ENCODE results near the gene SLC25A29.
A peak's percentile ranks its signal among the peaks of the same experiment; 100 is the strongest.

The SLC25A29 gene

DNA sequence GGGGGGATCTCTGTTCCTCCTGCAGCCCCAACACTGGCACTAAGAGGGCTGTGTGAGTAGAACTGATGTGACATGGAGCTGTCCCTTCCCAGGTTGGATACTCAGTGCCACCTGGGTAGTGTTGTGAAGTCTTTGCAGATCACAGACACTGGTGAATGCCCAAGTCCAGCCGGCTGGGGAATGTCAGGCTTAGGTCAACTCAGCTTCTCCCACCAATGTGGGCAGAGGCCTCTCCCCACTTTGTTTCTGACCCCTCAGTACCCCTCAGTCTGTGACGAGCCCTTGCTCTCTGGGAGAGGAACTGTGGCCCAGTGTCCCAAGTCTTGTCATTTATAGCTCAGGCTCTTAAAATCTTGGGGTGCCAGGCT lies 11.3 kb downstream of the SLC25A29 start:
- H3K9me3 ChIP-seq (ENCODE audit: control insufficient read depth, insufficient read depth, low read depth, low read length), result no peaks in the 10 kb centered on the region
- H3K4me3 ChIP-seq (ENCODE audit: low read depth, low read length), result no peak overlapping the region
- TF ChIP-seq ZNF37A (tag by site-specific recombination; IDR thresholded peaks at IDR 0.05) (no peak), YY2 (tag by site-specific recombination; IDR thresholded peaks at IDR 0.05) (no peak), KLF10 (tag by site-specific recombination; IDR thresholded peaks at IDR 0.05) (no peak), ZNF223 (tag by site-specific recombination; IDR thresholded peaks at IDR 0.05) (no peak), ZBTB48 (tag by site-specific recombination; IDR thresholded peaks at IDR 0.05) (no peak)
- TF ChIP-seq, protein P1, sequence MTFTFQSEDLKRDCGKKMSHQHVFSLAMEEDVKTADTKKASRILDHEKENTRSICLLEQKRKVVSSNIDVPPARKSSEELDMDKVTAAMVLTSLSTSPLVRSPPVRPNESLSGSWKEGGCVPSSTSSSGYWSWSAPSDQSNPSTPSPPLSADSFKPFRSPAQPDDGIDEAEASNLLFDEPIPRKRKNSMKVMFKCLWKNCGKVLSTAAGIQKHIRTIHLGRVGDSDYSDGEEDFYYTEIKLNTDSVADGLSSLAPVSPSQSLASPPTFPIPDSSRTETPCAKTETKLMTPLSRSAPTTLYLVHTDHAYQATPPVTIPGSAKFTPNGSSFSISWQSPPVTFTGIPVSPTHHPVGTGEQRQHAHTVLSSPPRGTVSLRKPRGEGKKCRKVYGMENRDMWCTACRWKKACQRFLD (tag by site-specific recombination; IDR thresholded peaks at IDR 0.05), result no peak
- TF ChIP-seq, protein P2, sequence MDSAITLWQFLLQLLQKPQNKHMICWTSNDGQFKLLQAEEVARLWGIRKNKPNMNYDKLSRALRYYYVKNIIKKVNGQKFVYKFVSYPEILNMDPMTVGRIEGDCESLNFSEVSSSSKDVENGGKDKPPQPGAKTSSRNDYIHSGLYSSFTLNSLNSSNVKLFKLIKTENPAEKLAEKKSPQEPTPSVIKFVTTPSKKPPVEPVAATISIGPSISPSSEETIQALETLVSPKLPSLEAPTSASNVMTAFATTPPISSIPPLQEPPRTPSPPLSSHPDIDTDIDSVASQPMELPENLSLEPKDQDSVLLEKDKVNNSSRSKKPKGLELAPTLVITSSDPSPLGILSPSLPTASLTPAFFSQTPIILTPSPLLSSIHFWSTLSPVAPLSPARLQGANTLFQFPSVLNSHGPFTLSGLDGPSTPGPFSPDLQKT (IDR thresholded peaks at IDR 0.05; ENCODE audit: borderline replicate concordance, low read depth, low read length), result no peak
- TF ChIP-seq, protein P3, sequence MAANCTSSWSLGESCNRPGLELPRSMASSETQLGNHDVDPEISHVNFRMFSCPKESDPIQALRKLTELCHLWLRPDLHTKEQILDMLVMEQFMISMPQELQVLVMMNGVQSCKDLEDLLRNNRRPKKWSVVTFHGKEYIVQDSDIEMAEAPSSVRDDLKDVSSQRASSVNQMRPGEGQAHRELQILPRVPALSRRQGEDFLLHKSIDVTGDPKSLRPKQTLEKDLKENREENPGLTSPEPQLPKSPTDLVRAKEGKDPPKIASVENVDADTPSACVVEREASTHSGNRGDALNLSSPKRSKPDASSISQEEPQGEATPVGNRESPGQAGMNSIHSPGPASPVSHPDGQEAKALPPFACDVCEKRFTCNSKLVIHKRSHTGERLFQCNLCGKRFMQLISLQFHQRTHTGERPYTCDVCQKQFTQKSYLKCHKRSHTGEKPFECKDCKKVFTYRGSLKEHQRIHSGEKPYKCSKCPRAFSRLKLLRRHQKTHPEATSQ (tag by site-specific recombination; IDR thresholded peaks at IDR 0.05), result no peak
- POLR2A ChIA-PET, result no interaction called here
- H3K27ac ChIP-seq (ENCODE audit: extremely low read depth, low read depth, low read length), result no peak overlapping the region
- CTCF ChIA-PET, result interaction anchor here (0.6 to 5.8 kb wide), 5 partner anchors 8 to 778 kb away, joined by 3 to 30 read pairs (median 4); no protein-coding TSS in a partner anchor
- peaks cover 0 to 27% of the 10 kb centered on the region in 2 experiments; a peak in 2 of 3 replicates for H3K36me3 ChIP-seq (ENCODE audit: control insufficient read depth in 2 of 2, insufficient read depth in 1 of 2, low read length in 2 of 2)
- no peaks in the 10 kb centered on the region for H3K4me1 ChIP-seq (ENCODE audit: control insufficient read depth, insufficient read depth, low read length)

DNA sequence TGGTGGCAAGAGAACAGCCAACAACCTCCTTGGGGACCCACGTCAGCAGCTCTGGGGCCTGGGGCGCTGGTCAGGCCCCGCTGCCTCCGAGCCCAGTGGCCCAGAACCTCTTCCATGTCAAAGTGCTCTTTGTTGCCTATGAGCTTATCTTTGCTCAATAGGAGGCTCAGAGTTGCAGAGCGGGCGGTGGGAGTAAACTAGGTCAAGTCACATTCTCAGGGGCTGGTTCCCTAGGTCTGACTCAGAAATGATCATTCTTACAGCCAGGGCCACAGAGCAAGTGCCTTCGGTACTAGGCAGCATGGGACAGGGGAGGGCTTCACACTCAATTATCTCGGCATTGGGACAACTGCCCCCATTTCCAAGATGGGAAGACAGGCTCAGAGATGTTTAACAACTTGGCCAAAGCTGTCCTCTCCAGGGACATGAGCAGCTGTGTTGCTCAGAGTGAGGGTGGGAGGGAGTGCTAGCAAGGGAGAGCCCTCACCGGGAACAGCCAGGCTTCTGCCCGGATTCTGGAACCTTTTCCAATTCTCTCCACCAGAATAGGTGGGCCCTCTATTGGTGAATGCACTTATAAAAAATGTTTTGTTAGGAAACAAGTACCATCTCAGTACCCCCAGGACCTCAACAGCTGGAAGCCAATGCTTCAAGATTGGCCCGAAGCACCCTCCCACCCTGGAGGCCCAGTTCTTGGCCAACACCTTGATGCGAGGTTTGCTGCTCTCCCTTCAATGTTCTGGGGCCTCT lies 11.9 kb downstream of the SLC25A29 start:
- CTCF ChIA-PET, result interaction anchor here (0.6 to 5.8 kb wide), 5 partner anchors 8 to 777 kb away, joined by 3 to 30 read pairs (median 4); no protein-coding TSS in a partner anchor
- POLR2A ChIA-PET, result no interaction called here
- H3K36me3 ChIP-seq (ENCODE audit: control insufficient read depth in 2 of 2, insufficient read depth in 1 of 2, low read length in 2 of 2), result peaks cover 0 to 27% of the 10 kb centered on the region in 2 experiments; a peak in 2 of 3 replicates
- TF ChIP-seq, protein P4, sequence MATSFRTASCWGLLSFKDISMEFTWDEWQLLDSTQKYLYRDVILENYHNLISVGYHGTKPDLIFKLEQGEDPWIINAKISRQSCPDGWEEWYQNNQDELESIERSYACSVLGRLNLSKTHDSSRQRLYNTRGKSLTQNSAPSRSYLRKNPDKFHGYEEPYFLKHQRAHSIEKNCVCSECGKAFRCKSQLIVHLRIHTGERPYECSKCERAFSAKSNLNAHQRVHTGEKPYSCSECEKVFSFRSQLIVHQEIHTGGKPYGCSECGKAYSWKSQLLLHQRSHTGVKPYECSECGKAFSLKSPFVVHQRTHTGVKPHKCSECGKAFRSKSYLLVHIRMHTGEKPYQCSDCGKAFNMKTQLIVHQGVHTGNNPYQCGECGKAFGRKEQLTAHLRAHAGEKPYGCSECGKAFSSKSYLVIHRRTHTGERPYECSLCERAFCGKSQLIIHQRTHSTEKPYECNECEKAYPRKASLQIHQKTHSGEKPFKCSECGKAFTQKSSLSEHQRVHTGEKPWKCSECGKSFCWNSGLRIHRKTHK (tag by site-specific recombination; IDR thresholded peaks at IDR 0.05), result no peak
- 0 out of 2 replicates have a peak, but pooled peaks have one; percentile 42 for TF ChIP-seq ZNF341 (tag by site-specific recombination; IDR thresholded peaks at IDR 0.05; ENCODE audit: low read depth)
- no peaks in the 10 kb centered on the region for H3K4me1 ChIP-seq (ENCODE audit: control insufficient read depth, insufficient read depth, low read length)
- no peaks in the 10 kb centered on the region for H3K9me3 ChIP-seq (ENCODE audit: control insufficient read depth, insufficient read depth, low read depth, low read length)
- no peak overlapping the region for H3K4me3 ChIP-seq (ENCODE audit: low read depth, low read length)
- no peak overlapping the region for H3K27ac ChIP-seq (ENCODE audit: extremely low read depth, low read depth, low read length)

DNA sequence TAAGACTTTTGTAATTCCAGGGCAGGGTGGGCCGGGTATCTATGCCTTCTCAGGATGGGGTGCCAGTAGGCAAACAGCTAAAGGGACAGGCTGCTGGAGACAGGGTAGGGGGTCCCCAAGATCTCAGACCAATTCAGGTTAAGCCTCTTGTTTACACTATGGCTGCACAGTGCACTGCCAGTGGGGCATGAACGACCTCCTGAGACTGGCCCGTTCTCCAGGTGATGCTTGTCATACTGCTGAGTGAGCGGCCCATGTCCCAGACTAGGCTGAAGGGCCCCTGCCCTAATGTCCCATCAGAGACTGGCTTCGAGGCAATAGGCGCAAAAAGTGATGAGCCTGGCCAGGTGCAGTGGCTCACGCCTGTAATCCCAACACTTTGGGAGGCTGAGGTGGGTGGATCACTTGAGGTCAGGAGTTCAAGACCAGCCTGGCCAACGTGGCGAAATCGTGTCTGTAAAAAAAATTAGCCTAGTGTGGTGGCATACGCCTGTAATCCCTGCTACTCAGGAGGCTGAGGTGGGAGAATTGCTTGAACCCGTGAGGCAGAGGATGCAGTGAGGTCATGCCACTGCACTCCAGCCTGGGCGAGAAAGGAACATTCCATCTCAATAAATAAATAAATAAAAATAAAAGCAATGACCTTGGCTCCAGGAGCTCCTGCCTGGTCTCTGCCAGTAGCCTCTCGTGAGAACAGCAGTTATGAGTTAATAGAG lies 12.6 kb downstream of the SLC25A29 start:
- Histone ChIP-seq H3K4me1 (ENCODE audit: control insufficient read depth, insufficient read depth, low read length) (no peaks in the 10 kb centered on the region), H3K36me3 (ENCODE audit: control insufficient read depth in 2 of 2, insufficient read depth in 1 of 2, low read length in 2 of 2) (peaks cover 0 to 27% of the 10 kb centered on the region in 2 experiments; a peak in 2 of 3 replicates), H3K4me3 (ENCODE audit: low read depth, low read length) (no peak overlapping the region), H3K27ac (ENCODE audit: extremely low read depth, low read depth, low read length) (no peak overlapping the region), H3K9me3 (ENCODE audit: control insufficient read depth, insufficient read depth, low read depth, low read length) (no peaks in the 10 kb centered on the region)
- ChIA-PET POLR2A (no interaction called here), CTCF (interaction anchor here (1.4 to 5.8 kb wide), 3 partner anchors 8 to 84 kb away, joined by 4 to 30 read pairs (median 6); no protein-coding TSS in a partner anchor)
- TF ChIP-seq ZNF501 (tag by site-specific recombination; IDR thresholded peaks at IDR 0.05) (no peak), ZBTB21 (tag by site-specific recombination; IDR thresholded peaks at IDR 0.05) (no peak), ZNF677 (tag by site-specific recombination; IDR thresholded peaks at IDR 0.05) (no peak), ZNF623 (tag by site-specific recombination; IDR thresholded peaks at IDR 0.05) (no peak), GFI1B (tag by site-specific recombination; IDR thresholded peaks at IDR 0.05) (no peak), ZBTB1 (tag by site-specific recombination; IDR thresholded peaks at IDR 0.05) (no peak), MEIS1 (CRISPR knock-in tag; IDR thresholded peaks at IDR 0.05; ENCODE audit: borderline replicate concordance) (no peak), ZNF658 (tag by site-specific recombination; IDR thresholded peaks at IDR 0.05) (no peak), ZNF571 (tag by site-specific recombination; IDR thresholded peaks at IDR 0.05) (no peak), ZFP37 (tag by site-specific recombination; IDR thresholded peaks at IDR 0.05) (no peak), ZNF335 (tag by site-specific recombination; conservative IDR thresholded peaks at IDR 0.05) (no peak), ZNF10 (tag by site-specific recombination; IDR thresholded peaks at IDR 0.05) (no peak)
- TF ChIP-seq, protein P3 (tag by site-specific recombination; IDR thresholded peaks at IDR 0.05), result no peak
